Measurements from ENCODE around the gene SMC3. TPM values are rescaled to one million over a fixed set of nuclear protein-coding genes. Genes with fewer than 3 reads are reported as not detected.
A peak's percentile ranks its signal among the peaks of the same experiment; 100 is the strongest.

Gene SMC3
- total and polyA plus RNA-seq, 2 of the 4 experiments (the other 2 are of a cell fraction), result 15.0 to 15.2 TPM

- ATAC-seq (ENCODE audit: low read depth) (no peak), DNase-seq (no peak)
- Histone ChIP-seq H3K23ac (ENCODE audit: low read depth, low read length) (no peak overlapping the region), H3K9me3 (ENCODE audit: control insufficient read depth, insufficient read depth, low read length) (no peaks in the 10 kb centered on the region), H4K20me1 (ENCODE audit: insufficient read depth, low read length) (no peaks in the 10 kb centered on the region; the same call in 1 of the 2 replicates), H3K79me1 (ENCODE audit: low read depth in 1 of 2, low read length in 2 of 2) (no peaks in the 10 kb centered on the region), H3K18ac (ENCODE audit: low read depth, low read length) (no peak overlapping the region), H2BK20ac (ENCODE audit: low read depth, low read length) (0 out of 2 replicates have a peak overlapping the region, but pooled peaks have one; percentile 33), H4K5ac (ENCODE audit: low read depth, low read length) (no peak overlapping the region), H3K36me3 (ENCODE audit: control insufficient read depth, insufficient read depth, low read length) (no peaks in the 10 kb centered on the region), H3K9ac (ENCODE audit: low read depth, low read length) (no peak overlapping the region), H3K27ac (ENCODE audit: insufficient read depth, low read length) (no peak overlapping the region), H3K4me1 (ENCODE audit: control insufficient read depth, insufficient read depth, low read length) (peaks cover 2% of the 10 kb centered on the region; the same call in 1 of the 2 replicates), H4K91ac (ENCODE audit: insufficient read depth, low read depth, low read length) (no peak overlapping the region), H4K8ac (ENCODE audit: low read depth in 2 of 2, low read length in 2 of 2) (no peak overlapping the region), H3K9me1 (ENCODE audit: insufficient read depth, low read length) (no peaks in the 10 kb centered on the region), H3K56ac (ENCODE audit: extremely low read depth, insufficient read depth, low read length) (no peak overlapping the region), H2BK120ac (ENCODE audit: low read depth, low read length) (no peak overlapping the region), H3K4ac (ENCODE audit: low read depth, low read length) (no peak overlapping the region), H2BK5ac (ENCODE audit: low read depth, low read length, poor library complexity, severe bottlenecking) (no peak overlapping the region), H3K4me3 (ENCODE audit: insufficient read depth, low read depth, low read length) (no peak overlapping the region), H3K4me2 (ENCODE audit: low read depth, low read length) (no peak overlapping the region), H3K14ac (replicated peaks; ENCODE audit: low read depth, low read length) (no peak overlapping the region), H2AFZ (replicated peaks; ENCODE audit: low read length, poor library complexity) (no peak overlapping the region), H2BK15ac (ENCODE audit: low read depth, low read length) (0 out of 3 replicates have a peak overlapping the region, but pooled peaks have one; percentile 9), H2AK5ac (ENCODE audit: low read depth, low read length) (no peak overlapping the region), H2AK9ac (replicated peaks; ENCODE audit: low read depth, low read length, poor library complexity) (no peak overlapping the region), H3K27me3 (ENCODE audit: control insufficient read depth, insufficient read depth, low read length) (peaks cover 26% of the 10 kb centered on the region)
- dilution Hi-C loops (cut with HindIII; ENCODE audit: low sequenced_read_pairs, unreplicated experiment) (no loop called here), in situ Hi-C loops (cut with MboI; ENCODE audit: low sequenced_read_pairs) (no loop called here), intact Hi-C loops (cut with micrococcal nuclease) (no loop called here)
- BruUV-seq (replicated peaks), result no TSS peak
- 100% methylated on average over 1 of the region's 6 CpGs; no CpG with 5 or more reads in 1 of the 2 experiments for WGBS, 2 experiments (ENCODE audit: extremely low coverage in 2 of 2, insufficient read length in 1 of 2)
- TF ChIP-seq POLR2A (IDR thresholded peaks at IDR 0.05; ENCODE audit: low read depth, low read length), result no peak
- ChIA-PET CTCF (interaction anchor here (0.8 to 1.6 kb wide), 5 partner anchors 20 to 244 kb away, joined by 3 to 8 read pairs (median 3); no protein-coding TSS in a partner anchor), POLR2A (ENCODE audit: unreplicated experiment) (no interaction called here)
These were observed 82.1 kb downstream of the SMC3 start for GRCh38 chr10:110649347-110650264.
